Spleen (tissue), 11 donors: Measurements from ENCODE around the gene COPRS. TPM values are rescaled to one million over a fixed set of nuclear protein-coding genes. Genes with fewer than 3 reads are reported as not detected.
A peak's percentile ranks its signal among the peaks of the same experiment; 100 is the strongest.

Experiments
- DNase-seq: peaks from one replicate; pipeline ENCODE4 v3.0.0-alpha.2; 2020
- H3K27ac ChIP-seq, 8 donors: fragments of 200-600 bp; sonication (generic) in 7 of 8; 1 replicate in 4 of 8; 2 replicates in 4 of 8; pipeline versions ENCODE4 v1.5.0 to v1.8.0; 2016 to 2021; ENCODE audit warnings: inconsistent platforms in 4 of 8, mild to moderate bottlenecking in 4 of 8, moderate library complexity in 1 of 8
- H3K27me3 ChIP-seq, 7 donors: fragments of 200-600 bp; sonication (generic) in 6 of 7; replicated peaks in 1 of 7; 1 replicate in 4 of 7; 2 replicates in 3 of 7; pipeline versions ENCODE4 v1.5.0 to v1.8.0; 2016 to 2021; ENCODE audit warnings: inconsistent platforms in 3 of 7, mild to moderate bottlenecking in 1 of 7
- H3K36me3 ChIP-seq, 6 donors: fragments of 200-600 bp; sonication (generic) in 5 of 6; 1 replicate in 4 of 6; 2 replicates in 2 of 6; pipeline versions ENCODE4 v1.5.0 to v1.8.0; 2016 to 2021; ENCODE audit warnings: inconsistent platforms in 2 of 6
- H3K4me1 ChIP-seq, 6 donors: fragments of 200-600 bp; sonication (generic) in 5 of 6; 1 replicate in 3 of 6; 2 replicates in 3 of 6; pipeline versions ENCODE4 v1.5.0 to v1.8.0; 2016 to 2021; ENCODE audit warnings: inconsistent platforms in 3 of 6
- H3K4me3 ChIP-seq, 8 donors: fragments of 200-600 bp; sonication (generic) in 7 of 8; 1 replicate in 4 of 8; 2 replicates in 4 of 8; pipeline versions ENCODE4 v1.5.0 to v1.8.0; 2016 to 2021; ENCODE audit warnings: inconsistent platforms in 4 of 8, mild to moderate bottlenecking in 4 of 8, moderate library complexity in 2 of 8
- H3K9me3 ChIP-seq, 8 donors: fragments of 200-600 bp; sonication (generic) in 7 of 8; 1 replicate in 4 of 8; 2 replicates in 4 of 8; pipeline versions ENCODE4 v1.5.0 to v1.8.0; 2016 to 2021; ENCODE audit warnings: inconsistent platforms in 4 of 8
- CTCF ChIP-seq, 11 experiments: fragments of 200-600 bp in 7 of 11; fragments of 450-650 bp in 4 of 11; sonication (generic) in 4 of 11; IDR thresholded peaks in 8 of 11; conservative IDR thresholded peaks in 3 of 11; 1 replicate in 7 of 11; 2 replicates in 4 of 11; pipeline versions ENCODE4 v1.4.0 to v1.8.0; 2016 to 2021; ENCODE audit warnings: antibody characterized with exemption in 11 of 11, inconsistent platforms in 4 of 11, mild to moderate bottlenecking in 1 of 11
- POLR2A ChIP-seq, 3 donors: fragments of 450-650 bp; IDR thresholded peaks; one replicate each; pipeline ENCODE4 v1.5.1; 2017; ENCODE audit warnings: antibody characterized with exemption in 3 of 3, mild to moderate bottlenecking in 1 of 3
- POLR2AphosphoS5 ChIP-seq, 3 donors: sonication (generic); formaldehyde crosslinking; IDR thresholded peaks; one replicate each; pipeline ENCODE4 v1.5.1; 2017; ENCODE audit warnings: antibody characterized with exemption in 3 of 3
- WGBS, 5 donors: extraction: QIAGEN DNeasy Blood & Tissue Kit in 3 of 5; methylation state at CpG; one replicate each; pipeline versions ENCODE4 v1.1.5 to v1.1.7; 2013 to 2018; 5-methylcytosine and 5-hydroxymethylcytosine counted together
- intact Hi-C: fragments of 100-400 bp; cut with DNase I; formaldehyde crosslinking; loops from one replicate; pipeline ENCODE4 v1.15.0; 2023; ENCODE audit warnings: low total_unique reads
- polyA plus RNA-seq, 3 donors: library from polyadenylated mRNA; stranded (reverse); fragments of 200-250 nt; gene quantifications; one replicate each; pipeline ENCODE4 v1.2.1, GENCODE V29; 2013
- total RNA-seq, 7 donors: library from RNA; depleted of rRNA in 3 of 7; stranded (reverse); fragments of >200 nt in 3 of 7; fragmentation: NEBNext Ultra II Directional in 4 of 7; extraction: Animal tissue kit (Norgen Biotek cat#: 25700) in 4 of 7; gene quantifications; one replicate each; pipeline versions ENCODE4 v1.1.0 to v1.2.1, GENCODE V29; 2016 to 2021
- donor health status: healthy with polysubstance abuse.
- donor health status: DM: no; HTN: no; CAD: no; lungs with moderate emphysema.
- donor health status: DM: no; HTN: no; CAD: no.
- donor health status: Bipolar disorder and iron deficiency.
- donor health status: healthy.
- donor health status: DM: no; HTN: no; CAD: no.
- donor health status: DM: yes; HTN: yes; CAD: no.

Gene COPRS
- total and polyA plus RNA-seq, 10 donors: 16.4 to 51.3 (median 32.6) TPM

GRCh38 chr17:31854672-31855071 is 4.4 kb downstream of the COPRS start:
- Histone ChIP-seq H3K36me3 (peaks cover 0 to 39% (median 20%) of the 10 kb centered on the region in 6 donors), H3K4me3 (no peak overlapping the region), H3K27me3 (no peaks in the 10 kb centered on the region), H3K4me1 (peaks cover 8 to 25% (median 17%) of the 10 kb centered on the region in 6 donors), H3K27ac (no peak overlapping the region), H3K9me3 (no peaks in the 10 kb centered on the region)
- DNase-seq: no peak
- 78 to 95% (median 79%) methylated on average over 2 of the region's 2 CpGs for WGBS, 5 donors
- intact Hi-C loops: no loop called here
- no peak for TF ChIP-seq CTCF (IDR thresholded peaks at IDR 0.05 in 8 of 11, conservative IDR thresholded peaks at IDR 0.05 in 3 of 11)
- no peak for TF ChIP-seq POLR2A (IDR thresholded peaks at IDR 0.05)
- no peak for TF ChIP-seq POLR2AphosphoS5 (IDR thresholded peaks at IDR 0.05)

- DNase-seq: no peak
- no peak overlapping the region for H3K27ac ChIP-seq
- no peak overlapping the region for H3K4me3 ChIP-seq
- WGBS, 5 donors: 84 to 94% (median 89%) methylated on average over 7 of the region's 7 CpGs
- H3K27me3 ChIP-seq: no peaks in the 10 kb centered on the region
- H3K36me3 ChIP-seq: peaks cover 0 to 39% (median 20%) of the 10 kb centered on the region in 6 donors
- peaks cover 8 to 21% (median 12%) of the 10 kb centered on the region in 6 donors for H3K4me1 ChIP-seq
- H3K9me3 ChIP-seq: no peaks in the 10 kb centered on the region
- intact Hi-C loops: no loop called here
- TF ChIP-seq POLR2A (IDR thresholded peaks at IDR 0.05): no peak
- no peak for TF ChIP-seq CTCF (IDR thresholded peaks at IDR 0.05 in 8 of 11, conservative IDR thresholded peaks at IDR 0.05 in 3 of 11)
- TF ChIP-seq POLR2AphosphoS5 (IDR thresholded peaks at IDR 0.05): no peak
Observed at GRCh38 chr17:31853911-31854470, 5.1 kb downstream of the COPRS start.

GRCh38 chr17:31845291-31845690 is 13.8 kb downstream of the COPRS start:
- no peak for DNase-seq
- H3K4me3 ChIP-seq: no peak overlapping the region
- peaks cover 0 to 18% (median 0%) of the 10 kb centered on the region in 7 donors for H3K27me3 ChIP-seq
- 11 to 37% (median 28%) methylated on average over 3 of the region's 3 CpGs for WGBS, 5 donors
- no peaks in the 10 kb centered on the region for H3K9me3 ChIP-seq
- H3K27ac ChIP-seq: no peak overlapping the region
- H3K4me1 ChIP-seq: peaks cover 3 to 21% (median 17%) of the 10 kb centered on the region in 6 donors
- intact Hi-C loops: loop anchor here (10.0 kb wide), 1 partner anchor 290 kb away; no protein-coding TSS in a partner anchor
- TF ChIP-seq POLR2AphosphoS5 (IDR thresholded peaks at IDR 0.05) (no peak), CTCF (IDR thresholded peaks at IDR 0.05 in 8 of 11, conservative IDR thresholded peaks at IDR 0.05 in 3 of 11) (no peak), POLR2A (IDR thresholded peaks at IDR 0.05) (no peak)
- no peaks in the 10 kb centered on the region for H3K36me3 ChIP-seq

- no peaks in the 10 kb centered on the region for H3K36me3 ChIP-seq
- H3K9me3 ChIP-seq: no peaks in the 10 kb centered on the region
- WGBS, 5 donors: 50 to 78% (median 68%) methylated on average over 8 of the region's 8 CpGs
- peak in 1 of 3 donors; percentile 41 for TF ChIP-seq POLR2AphosphoS5 (IDR thresholded peaks at IDR 0.05)
- TF ChIP-seq POLR2A (IDR thresholded peaks at IDR 0.05): no peak
- TF ChIP-seq CTCF (IDR thresholded peaks at IDR 0.05 in 8 of 11, conservative IDR thresholded peaks at IDR 0.05 in 3 of 11): no peak
- peaks cover 3 to 21% (median 17%) of the 10 kb centered on the region in 6 donors for H3K4me1 ChIP-seq
- H3K27me3 ChIP-seq: peaks cover 0 to 22% (median 0%) of the 10 kb centered on the region in 7 donors
- H3K27ac ChIP-seq: peak overlapping the region in 5 of 8 donors; percentile 0 to 76 (median 58)
- intact Hi-C loops: loop anchor here (5.0 to 10.0 kb wide), 2 partner anchors 288 to 406 kb away; no protein-coding TSS in a partner anchor
- peak overlapping the region in 4 of 8 donors; percentile 1 to 20 (median 10) for H3K4me3 ChIP-seq
- peak; percentile 77 for DNase-seq
Observed at GRCh38 chr17:31843070-31843745, 15.8 kb downstream of the COPRS start.
